ENCODE data around the gene MCM5.

Gene MCM5

DNA sequence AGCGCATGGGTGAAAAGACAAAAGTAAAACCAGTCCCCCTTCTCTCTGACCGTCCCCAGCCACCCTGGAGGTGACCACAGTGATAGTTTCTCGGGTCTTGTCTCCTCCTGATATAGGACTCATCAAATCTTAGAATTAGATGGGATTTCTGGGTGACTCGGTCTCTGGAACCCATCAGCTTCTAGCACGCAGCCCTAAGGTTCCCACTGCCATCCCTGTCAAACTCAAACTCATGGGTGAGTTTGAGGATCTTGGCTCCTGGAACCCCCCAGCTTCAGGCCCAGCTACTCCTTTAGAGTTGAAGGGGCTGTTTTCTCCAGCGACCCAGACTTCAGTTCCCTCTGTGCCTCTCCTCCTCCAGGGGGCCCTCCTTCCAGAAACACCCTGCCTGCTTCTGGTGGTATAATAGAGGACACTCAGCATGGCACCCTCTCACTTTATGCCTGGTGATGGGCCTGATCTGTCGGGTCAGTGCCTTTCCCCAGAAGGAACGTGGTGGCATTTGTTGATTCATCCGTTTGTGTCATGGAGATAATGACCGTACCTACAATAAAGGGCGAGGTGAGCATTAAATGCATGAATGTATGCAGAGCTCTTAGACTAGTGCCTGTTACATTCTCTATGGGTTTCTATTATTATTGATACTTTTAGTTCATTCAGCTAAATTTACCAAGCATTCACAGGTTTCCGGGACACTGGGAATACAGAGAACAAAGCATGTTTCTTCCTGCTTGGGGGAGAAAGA, 31.7 kb downstream of the MCM5 start:
- Histone ChIP-seq H3K4me3 (ENCODE audit: low read depth, low read length) (no peak overlapping the region), H3K27ac (no peak overlapping the region), H3K9me3 (ENCODE audit: severe bottlenecking) (peaks cover 5% of the 10 kb centered on the region), H3K27me3 (ENCODE audit: insufficient read depth, low read depth, severe bottlenecking) (no peaks in the 10 kb centered on the region), H3K36me3 (peaks cover 38% of the 10 kb centered on the region)
- no peak for DNase-seq
- TF ChIP-seq, protein P1, sequence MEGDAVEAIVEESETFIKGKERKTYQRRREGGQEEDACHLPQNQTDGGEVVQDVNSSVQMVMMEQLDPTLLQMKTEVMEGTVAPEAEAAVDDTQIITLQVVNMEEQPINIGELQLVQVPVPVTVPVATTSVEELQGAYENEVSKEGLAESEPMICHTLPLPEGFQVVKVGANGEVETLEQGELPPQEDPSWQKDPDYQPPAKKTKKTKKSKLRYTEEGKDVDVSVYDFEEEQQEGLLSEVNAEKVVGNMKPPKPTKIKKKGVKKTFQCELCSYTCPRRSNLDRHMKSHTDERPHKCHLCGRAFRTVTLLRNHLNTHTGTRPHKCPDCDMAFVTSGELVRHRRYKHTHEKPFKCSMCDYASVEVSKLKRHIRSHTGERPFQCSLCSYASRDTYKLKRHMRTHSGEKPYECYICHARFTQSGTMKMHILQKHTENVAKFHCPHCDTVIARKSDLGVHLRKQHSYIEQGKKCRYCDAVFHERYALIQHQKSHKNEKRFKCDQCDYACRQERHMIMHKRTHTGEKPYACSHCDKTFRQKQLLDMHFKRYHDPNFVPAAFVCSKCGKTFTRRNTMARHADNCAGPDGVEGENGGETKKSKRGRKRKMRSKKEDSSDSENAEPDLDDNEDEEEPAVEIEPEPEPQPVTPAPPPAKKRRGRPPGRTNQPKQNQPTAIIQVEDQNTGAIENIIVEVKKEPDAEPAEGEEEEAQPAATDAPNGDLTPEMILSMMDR (IDR thresholded peaks at IDR 0.05; ENCODE audit: low read depth, low read length) = no peak; the same call in 1 of the 2 replicates

DNA sequence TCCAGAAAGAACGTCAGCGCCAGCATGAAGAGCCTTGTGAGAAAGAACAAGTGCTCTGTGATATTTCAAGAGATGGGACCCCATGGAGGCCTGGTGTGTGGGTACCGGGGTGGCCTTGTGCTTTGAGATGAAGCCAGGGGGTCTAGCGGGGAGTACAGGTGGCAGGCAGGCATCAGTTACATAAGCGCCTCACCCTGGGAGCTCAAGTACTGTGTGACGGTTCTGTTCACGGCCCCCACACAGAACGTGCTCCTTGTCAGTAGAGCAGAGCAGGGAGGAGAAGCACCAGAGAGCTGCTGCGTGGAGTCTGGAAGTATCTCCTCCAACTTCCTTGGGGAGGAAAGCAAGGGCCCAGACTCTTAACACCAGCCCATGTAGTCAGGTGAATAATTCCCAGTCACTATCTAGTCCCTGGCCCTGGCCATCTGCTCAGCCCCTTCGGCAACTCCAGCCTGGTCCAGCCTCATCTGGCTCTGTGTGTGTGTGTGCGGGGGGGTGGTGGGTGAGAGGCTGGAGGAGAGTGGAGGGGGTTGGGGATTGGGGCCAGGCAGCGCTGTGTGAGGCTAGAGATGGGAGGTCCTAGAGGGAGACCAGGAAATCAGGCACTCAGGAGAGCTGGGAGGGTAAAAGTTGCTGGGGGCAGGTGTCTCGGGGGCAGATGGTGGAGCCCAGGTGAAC, 32.4 kb downstream of the MCM5 start:
- TF ChIP-seq, protein P1 (IDR thresholded peaks at IDR 0.05; ENCODE audit: low read depth, low read length) = no peak
- Histone ChIP-seq H3K36me3 (peaks cover 36% of the 10 kb centered on the region), H3K27me3 (ENCODE audit: insufficient read depth, low read depth, severe bottlenecking) (no peaks in the 10 kb centered on the region), H3K27ac (no peak overlapping the region), H3K4me3 (ENCODE audit: low read depth, low read length) (no peak overlapping the region), H3K9me3 (ENCODE audit: severe bottlenecking) (peaks cover 5% of the 10 kb centered on the region)
- DNase-seq = peak; percentile 61

DNA sequence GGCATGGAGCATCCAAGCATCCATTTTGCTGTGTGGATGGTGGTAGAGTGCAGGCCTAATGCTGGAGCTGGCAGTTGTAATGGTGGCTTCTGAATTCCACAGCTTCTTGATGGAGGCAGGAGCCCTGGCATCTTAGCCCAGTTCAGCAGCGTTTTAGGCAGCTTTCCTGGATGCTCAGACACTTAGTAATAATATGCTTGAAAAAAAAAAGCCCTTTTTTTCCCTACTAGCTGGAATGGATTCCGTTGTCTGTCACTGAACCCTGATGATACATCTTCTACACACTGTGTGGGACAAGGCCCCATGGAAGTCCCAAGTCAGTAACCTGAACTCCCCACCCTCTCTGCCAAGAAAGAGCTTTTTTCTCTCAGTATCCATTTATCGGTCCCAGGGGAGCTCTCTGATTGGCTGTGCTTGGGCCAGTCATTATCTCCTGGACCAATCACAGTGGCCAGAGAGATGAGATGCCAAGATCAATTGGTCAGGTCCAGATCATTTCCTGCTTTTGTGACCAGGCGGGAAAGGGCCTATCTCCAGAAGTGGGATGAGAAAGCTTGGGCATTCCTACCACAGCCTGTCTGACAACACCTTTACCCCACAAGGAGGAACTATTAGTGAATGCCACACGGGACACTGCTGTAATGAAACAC, 34.2 kb downstream of the MCM5 start:
- H3K4me3 ChIP-seq (ENCODE audit: low read depth, low read length) = no peak overlapping the region
- no peaks in the 10 kb centered on the region for H3K27me3 ChIP-seq (ENCODE audit: insufficient read depth, low read depth, severe bottlenecking)
- H3K9me3 ChIP-seq (ENCODE audit: severe bottlenecking) = peaks cover 5% of the 10 kb centered on the region
- peaks cover 27% of the 10 kb centered on the region for H3K36me3 ChIP-seq
- TF ChIP-seq, protein P1 (IDR thresholded peaks at IDR 0.05; ENCODE audit: low read depth, low read length) = no peak
- no peak overlapping the region for H3K27ac ChIP-seq
- no peak for DNase-seq

DNA sequence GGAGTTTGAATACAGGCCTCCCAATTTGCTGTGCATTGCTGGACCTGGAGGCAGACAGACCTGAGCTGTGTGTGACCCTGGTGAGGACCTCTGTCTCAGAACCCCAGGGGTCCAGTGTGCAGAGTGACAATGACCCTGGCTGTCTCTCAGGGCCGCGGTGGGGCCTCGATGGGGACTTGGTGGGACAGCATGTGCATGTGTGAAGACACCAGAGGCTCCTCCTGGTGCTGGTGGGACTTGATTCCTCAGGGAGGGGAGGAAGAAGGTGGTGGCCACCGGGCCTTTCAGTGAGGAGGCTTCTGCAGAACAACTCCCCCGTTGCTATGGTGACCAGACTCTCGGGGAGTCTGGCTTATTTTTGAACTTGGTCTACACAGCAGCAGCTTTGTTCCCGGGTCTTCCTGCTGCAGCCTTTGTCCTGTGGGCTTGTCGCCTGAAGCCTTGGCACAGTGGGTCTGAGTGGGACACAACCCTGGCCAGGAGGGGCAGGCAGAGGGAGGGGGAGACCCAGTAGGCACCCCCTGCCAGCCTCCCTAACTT, 35.3 kb downstream of the MCM5 start:
- H3K27me3 ChIP-seq (ENCODE audit: insufficient read depth, low read depth, severe bottlenecking) = no peaks in the 10 kb centered on the region
- peaks cover 27% of the 10 kb centered on the region for H3K36me3 ChIP-seq
- no peak overlapping the region for H3K27ac ChIP-seq
- peaks cover 5% of the 10 kb centered on the region for H3K9me3 ChIP-seq (ENCODE audit: severe bottlenecking)
- H3K4me3 ChIP-seq (ENCODE audit: low read depth, low read length) = no peak overlapping the region
- DNase-seq = no peak
- TF ChIP-seq, protein P1 (IDR thresholded peaks at IDR 0.05; ENCODE audit: low read depth, low read length) = no peak

DNA sequence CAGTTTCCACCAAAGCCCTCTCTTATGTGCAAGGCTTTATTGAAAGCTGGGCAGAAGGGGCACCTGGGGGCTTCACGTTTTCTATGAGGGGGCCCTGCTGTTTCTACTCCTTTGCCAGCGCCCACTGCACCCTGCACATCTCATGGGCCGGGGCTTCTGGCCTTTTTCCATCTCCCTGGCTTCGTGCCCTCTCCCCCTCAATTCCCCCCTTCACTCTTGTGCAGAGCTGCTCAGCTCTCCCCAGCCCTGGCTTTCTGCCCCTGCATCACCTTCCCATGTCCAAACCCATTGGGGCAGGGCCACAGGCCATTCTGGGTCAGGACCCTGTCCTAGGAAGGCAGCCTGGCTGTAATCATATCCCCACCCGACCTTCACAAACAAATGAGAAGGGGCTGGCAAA, 36.5 kb downstream of the MCM5 start:
- Histone ChIP-seq H3K36me3 (peaks cover 23% of the 10 kb centered on the region), H3K27me3 (ENCODE audit: insufficient read depth, low read depth, severe bottlenecking) (no peaks in the 10 kb centered on the region), H3K4me3 (ENCODE audit: low read depth, low read length) (no peak overlapping the region), H3K9me3 (ENCODE audit: severe bottlenecking) (peaks cover 5% of the 10 kb centered on the region), H3K27ac (no peak overlapping the region)
- DNase-seq = no peak
- TF ChIP-seq, protein P1 (IDR thresholded peaks at IDR 0.05; ENCODE audit: low read depth, low read length) = no peak

Measured in WERI-Rb-1 (cell line).